NCI-H510A (cell line): ENCODE results near the gene SCARF2.
"Not testable (repeated sequence)": the region's sequence is repeated elsewhere in the genome, so short reads cannot be mapped to it uniquely, and the experiment has no call there.

ENCODE experiments used
- DNase-seq: peaks from one replicate; lab custom pipeline; 2025; lab: John Stamatoyannopoulos, UW

Gene SCARF2

DNA sequence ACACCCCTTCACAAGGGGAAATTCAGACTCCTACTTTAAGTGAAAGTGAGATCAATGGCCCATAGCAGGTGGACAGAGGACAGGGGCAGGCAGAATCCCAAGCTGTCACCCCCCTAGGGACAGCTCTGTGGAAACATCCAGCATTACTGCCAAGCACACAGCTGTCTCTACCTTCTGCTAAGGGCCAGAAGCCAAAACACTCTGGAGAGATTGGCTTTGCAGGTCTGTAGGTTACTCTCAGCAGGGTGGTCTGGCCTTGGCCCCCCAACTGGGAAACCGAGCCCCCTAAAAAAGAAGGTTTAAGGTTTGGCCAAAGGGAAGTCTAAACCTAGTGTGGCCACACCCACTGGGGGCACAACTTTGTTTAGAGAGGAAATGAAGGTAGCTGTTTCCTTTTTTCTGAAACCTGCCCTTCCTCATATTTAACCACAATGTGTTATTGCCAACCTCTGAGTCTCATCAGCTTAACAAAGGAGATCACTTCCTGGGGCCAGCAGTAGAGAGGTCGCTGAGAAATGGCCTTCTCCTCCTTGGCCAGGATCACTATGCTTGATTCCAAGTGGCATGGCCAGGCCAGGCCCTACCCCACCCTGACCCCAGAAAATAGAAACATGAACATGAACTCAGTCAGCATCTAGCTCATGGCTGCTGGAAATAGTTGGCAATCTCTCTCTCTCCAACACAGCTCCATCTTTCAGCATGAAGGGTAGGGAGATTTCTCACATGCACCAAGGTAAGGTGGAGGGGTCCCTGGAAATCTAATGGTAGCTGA, 25.9 kb upstream of the SCARF2 start:
- DNase-seq = no peak

DNA sequence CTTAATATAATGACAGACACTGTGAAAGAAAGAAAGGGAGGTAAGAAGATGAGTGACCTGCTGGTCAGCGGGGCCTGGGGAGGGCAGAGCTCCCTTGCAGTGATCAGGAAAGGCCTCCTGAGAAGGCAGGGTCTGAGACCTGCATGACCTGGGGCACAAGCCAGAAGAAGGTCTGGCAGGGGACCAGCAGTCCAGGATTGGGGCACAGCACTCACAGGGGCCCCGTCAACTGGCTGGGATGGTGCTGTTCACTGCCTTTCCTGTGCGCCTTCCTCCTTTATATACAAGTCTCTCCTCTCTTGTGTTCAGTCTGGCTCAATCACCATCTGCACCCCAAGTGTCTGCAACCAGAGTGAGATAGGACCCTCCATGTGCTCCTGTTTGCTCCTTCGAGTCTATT, 22.2 kb upstream of the SCARF2 start:
- DNase-seq = no peak

DNA sequence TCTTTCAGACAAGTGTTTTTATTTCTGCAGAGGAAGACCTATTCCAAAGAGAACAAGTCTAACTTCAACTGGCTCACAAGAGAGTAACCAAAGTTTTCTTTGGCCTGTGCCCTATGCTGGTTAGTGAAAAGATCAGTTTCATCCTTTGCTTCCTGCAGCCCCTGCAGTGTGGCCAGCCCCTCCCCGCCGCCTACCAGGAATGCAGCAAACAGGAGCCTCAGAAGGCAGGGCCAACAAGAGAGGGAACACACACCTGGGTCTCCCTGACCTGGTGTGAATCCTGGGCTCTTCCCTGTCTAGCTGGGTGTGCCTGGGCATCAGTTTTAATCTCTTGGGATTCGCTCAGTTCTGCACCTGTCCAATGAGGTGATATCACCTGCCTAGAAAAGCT, 21.5 kb upstream of the SCARF2 start:
- no peak for DNase-seq

DNA sequence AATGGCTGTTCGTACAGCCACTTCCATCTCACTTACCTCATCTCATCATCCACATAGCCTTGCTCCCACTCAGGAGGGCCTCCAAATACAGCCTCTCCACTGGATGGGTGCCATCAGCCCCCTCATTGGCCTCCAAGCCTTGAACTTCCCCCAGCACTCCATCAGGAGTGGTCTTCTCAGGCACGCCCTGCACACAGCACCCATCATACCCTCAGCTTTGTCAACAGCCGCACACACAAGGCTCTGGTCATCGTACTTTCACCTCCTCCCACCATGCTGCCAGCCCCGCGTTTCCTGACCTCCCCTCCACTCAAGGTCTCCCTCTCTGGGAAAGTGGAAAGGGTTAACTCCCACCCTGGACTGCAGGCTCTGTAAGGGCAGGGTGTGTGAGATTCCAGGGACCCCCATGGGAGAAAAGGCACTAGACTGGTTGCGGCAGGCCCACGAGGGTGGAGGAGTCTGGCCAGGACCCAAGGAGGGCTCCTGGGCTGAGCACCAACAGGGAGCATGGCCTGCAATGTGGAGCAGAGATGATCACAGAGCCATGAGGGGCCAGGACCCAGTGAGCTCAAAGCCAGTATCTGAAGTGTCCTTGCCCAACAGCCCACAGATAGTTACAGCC, 21.0 kb upstream of the SCARF2 start:
- no peak for DNase-seq

DNA sequence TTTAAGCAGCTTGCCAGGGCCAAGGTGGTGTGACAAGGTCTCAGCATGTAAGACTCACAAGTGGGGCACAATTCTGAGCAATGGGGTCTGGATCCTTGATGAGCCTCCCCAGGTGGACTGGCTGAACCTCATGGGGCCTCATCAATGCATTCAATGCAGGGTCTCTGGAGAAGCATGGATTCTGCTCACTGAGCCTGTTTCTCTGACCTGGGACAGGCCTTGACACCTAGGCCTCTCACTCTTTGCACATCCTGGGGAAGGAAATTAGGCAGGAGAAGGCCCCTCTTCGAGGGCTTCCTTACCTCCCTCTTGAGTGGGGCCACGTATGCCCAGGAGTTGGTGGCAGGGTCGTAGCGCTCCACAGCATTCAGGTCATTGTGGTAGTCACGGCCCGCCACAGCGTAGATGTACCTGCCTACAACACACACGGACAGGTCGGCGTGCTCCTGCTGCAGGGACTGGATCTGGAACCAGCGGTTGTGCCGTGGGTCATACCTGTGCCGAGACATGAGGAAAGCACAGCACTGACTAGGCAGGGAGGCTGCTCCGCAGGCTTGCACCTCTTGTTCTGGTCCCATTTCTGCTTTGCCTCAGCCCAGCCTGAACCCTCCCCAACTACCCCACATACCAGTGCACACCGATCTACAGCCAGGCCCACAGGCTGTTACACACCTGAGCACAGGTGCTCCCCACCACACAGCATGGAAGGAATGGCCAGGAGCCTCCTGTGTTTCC, 20.0 kb upstream of the SCARF2 start:
- DNase-seq = no peak

DNA sequence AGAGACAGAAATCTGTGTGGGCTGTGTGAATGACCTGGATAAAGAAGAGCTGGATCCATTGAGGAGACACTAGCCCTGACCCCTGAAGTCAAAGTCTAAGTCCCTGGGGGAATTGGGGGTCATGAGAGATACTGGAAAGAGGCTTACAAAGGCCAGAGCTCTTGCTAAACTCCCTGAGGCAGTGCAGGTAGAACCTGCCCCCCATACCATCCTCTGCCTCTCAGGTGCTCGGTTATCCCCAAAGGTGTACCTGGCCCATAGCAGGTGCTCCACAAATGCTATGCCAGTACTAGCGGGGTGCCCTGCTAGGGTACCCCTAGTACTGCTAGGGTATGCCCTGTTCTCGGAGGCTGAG, 19.1 kb upstream of the SCARF2 start:
- DNase-seq = no peak

DNA sequence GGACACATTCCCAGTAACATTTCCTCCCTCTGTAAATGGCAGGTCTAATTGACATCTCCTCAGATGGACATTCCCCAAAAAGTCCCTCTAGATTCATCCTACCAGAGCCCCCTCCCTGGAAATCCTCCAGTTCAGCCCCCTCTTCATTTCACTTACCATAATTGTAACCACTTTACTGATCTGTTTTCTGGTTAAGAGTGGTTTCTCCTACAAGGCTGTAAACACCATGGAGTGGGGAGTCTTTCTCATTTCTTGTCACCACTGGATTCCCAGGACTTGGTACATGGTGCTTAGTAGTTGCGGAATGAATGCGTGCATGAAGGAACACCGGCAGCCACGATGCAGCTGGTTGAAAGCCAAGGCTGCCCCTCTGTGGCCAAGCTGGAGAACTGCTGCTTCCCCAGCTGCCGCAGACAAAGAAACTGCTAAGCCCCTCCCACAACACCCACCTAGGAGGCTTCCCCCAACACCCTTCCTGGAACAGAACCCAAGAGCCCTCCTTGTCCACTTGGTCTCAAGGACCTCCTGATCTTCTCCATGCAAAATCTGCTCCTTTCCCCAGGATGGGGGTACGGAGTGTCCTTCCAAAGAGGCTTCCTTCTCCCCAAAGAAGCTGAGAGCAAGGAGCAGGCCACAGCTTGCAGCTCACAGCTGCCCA, 18.6 kb upstream of the SCARF2 start:
- DNase-seq = no peak

DNA sequence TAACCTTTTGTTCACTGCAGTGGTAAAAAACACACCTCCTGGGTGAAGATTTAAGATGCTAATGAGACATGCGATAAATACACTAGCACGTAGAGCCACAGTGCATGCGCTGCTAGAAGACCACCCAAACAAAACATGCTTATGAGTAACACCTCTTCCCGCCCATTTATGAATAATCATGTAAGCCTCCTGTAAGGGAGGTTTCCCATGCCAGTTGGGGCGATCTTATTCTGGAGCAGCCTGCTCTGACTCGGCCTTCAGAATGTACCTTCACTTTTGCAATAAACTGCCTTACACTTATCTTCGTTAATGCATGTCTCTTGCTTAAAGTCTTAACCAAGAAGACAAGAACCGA, 18.1 kb upstream of the SCARF2 start:
- no peak for DNase-seq

DNA sequence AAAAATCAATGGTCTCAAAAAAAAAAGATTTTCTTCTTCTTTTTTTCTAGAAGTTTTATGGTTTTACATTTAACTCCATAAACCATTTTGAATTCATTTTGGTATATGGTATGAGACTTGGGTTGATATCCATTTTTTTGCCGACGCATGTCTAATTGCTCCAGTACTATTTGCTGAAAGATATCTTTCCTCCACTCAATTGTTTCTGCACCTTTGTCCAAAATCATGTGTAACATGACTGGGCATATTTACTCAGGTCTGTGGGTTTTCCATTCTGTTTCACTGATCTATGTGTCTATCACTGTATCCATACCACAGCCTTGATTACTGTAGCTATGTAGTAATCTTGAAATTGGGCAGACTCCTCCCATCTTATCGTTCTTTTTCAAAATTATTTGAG, 15.6 kb upstream of the SCARF2 start:
- DNase-seq = no peak

DNA sequence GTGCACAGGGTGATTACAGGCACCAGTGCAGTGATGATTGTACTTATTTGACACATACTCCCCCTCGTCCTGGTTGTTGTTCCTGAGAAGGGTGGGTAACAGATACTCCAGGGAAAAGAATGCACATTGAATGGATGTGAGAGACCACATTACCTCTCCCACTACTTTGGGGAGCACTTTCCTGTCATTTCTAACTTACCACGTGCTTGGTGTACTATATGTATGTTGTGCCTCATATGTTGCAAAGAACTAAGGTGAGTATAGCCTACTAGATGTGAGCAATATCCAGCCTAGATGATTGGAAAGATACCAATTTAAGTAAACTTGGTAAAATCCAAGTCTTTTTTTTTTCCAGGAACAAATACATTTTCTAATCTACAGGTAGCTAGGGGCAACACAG, 14.3 kb upstream of the SCARF2 start:
- no peak for DNase-seq

DNA sequence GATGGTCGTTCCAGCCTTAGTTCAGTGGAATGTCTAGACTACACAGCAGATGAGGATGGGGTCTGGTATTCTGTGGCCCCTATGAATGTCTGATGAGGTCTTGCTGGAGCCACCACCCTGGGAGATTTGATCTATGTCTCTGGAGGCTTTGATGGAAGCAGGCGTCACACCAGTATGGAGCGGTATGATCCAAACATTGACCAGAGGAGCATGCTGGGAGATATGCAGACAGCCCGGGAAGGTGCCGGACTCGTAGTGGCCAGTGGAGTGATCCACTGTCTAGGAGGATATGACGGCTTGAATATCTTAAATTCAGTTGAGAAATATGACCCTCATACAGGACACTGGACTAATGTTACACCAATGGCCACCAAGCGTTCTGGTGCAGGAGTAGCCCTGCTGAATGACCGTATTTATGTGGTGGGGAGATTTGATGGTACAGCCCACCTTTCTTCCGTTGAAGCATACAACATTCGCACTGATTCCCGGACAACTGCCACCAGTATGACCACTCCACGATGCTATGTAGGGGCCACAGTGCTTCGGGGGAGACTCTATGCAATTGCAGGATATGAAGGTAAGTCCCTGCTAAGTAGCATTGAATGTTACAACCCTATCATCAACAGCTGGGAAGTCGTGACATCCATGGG, 13.6 kb upstream of the SCARF2 start:
- not testable (repeated sequence) for DNase-seq

DNA sequence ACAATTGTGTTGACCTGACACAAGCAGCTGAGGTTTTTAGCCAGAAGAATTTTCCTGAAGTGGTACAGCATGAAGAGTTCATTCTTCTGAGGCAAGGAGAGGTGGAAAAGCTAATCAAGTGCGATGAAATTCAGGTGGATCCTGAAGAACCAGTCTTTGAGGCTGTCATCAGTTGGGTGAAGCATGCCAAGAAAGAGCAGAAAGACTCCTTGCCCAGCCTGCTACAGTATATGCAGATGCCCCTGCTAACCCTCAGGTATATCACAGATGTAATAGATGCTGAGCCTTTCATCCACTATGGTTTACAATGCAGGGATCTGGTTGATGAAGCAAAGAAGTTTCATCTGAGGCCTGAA, 12.9 kb upstream of the SCARF2 start:
- DNase-seq = no peak

DNA sequence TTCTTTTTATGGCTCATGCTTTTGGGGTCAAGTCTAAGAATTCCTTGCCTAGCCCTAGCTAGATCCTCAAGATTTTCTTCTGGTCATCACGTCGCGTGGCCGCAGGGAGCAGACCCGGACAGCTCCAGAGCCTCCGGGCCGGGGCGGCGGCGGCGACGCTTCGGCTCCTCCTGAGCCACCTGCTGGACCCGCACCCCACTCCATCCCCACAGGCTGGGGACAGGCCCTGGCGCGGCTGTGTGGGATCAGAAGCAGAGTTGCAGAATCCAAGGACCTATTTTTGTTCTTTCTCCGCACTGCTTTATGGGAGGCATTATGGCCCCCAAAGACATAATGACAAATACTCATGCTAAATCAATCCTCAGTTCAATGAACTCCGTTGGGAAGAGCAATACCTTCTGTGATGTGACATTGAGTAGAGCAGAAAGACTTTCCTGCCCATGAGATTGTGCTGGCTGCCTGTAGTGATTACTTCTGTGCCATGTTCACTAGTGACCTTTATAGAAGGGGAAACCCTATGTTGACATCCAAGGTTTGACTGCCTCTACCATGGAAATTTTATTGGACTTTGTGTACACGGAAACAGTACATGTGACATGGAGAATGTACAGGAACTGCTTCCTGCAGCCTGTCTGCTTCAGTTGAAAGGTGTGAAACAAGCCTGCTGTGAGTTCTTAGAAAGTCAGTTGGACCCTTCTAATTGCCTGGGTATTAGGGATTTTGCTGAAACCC, 12.4 kb upstream of the SCARF2 start:
- DNase-seq = no peak

DNA sequence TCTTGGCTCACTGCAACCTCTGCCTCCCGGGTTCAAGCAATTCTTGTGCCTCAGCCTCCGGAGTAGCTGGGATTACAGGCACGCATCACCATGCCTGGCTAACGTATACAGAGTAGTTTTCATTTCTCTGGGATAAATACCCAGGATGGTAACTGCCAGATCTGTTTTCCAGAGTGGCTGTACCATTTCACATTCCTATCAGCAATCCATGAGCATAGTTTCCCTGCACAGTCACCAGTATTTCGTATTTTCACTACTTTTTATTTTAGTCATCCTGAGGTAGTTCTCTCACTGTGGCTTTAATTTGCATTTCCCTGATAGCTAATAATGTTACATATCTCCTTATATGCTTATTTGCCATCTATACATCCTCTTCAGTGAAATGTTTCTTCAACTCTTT, 11.0 kb upstream of the SCARF2 start:
- DNase-seq = no peak

DNA sequence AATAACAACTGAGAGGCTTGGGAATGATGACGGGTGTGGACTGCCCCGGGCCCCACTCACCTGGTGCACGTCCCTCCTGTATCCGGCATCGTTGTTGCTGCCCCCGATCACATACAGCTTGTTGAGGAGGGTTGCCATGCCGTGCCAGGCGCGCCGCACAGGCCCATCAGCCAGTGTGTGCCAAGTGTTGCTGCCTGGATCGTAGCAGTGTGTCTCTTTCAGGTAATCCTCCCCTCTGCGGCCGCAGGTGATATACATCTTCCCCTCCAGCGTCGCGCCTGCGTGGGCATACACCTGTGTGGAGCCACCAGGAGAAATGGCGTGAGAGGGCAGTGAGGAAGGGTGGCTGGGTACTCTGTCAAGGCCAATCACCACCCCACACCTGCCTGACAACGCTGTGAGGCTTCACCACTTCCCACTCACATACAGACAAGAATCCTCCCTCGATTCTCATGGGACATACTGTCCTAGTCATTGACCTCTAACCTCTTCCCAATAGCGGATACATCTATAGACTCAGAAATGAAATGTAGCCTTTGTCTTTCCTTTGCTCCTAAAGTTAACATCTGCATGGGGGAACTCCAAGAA, 8.9 kb upstream of the SCARF2 start:
- no peak for DNase-seq

DNA sequence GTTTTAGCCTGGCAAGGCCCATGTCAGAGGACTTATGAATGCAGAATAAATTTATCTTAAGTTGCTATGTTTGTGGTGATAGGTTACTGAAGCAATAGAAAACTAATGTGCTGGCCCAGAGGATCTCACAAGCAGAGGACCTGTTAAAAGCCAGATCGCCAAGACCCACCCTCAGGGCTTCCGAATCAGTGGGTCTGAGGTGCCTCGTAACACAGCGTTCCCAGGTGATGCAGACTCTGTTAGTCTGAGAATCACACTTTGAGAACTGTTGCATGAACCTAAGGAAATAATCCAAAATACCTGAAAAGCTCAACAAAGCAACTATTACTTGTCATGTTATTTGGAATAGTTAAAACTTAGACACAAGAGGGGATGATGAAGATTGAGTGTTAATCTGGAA, 6.7 kb upstream of the SCARF2 start:
- no peak for DNase-seq

DNA sequence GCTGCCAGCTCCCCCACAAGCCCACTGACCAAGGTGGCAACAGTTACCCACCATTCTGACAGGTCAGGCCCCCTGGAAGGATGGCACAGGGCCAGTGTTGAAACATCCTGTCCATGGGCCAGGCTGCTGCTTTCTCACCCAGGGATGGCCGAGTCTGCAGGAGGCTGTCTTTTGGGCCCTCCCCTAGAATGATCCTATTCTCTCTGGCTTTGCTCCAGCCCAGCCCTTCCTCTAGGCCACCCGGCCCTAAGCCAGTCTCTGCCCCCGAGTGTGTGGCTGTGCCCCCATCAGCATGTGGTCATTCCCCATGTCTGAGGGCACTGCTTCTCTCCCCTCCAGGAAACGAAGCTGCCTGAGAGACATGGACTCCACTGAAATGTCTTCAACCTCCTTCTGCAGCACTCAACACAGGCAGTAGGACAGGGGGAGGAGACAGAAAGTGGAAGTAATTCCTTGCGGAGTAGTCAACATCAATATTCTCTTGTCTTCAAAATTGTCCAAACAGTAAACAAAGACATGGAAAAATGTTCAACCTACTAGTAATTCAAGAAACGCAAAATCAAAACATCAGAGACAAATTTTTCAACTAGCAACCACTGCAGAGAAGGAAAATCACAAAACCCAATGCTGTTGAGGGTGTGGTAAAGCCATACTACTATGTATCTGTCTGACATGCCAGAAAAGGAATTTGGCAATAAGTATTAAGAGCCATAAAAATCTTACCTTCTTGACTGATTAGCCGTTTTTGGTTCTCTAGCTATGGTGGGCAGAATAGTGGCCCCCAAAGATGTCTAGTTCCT, 5.1 kb upstream of the SCARF2 start:
- no peak for DNase-seq

DNA sequence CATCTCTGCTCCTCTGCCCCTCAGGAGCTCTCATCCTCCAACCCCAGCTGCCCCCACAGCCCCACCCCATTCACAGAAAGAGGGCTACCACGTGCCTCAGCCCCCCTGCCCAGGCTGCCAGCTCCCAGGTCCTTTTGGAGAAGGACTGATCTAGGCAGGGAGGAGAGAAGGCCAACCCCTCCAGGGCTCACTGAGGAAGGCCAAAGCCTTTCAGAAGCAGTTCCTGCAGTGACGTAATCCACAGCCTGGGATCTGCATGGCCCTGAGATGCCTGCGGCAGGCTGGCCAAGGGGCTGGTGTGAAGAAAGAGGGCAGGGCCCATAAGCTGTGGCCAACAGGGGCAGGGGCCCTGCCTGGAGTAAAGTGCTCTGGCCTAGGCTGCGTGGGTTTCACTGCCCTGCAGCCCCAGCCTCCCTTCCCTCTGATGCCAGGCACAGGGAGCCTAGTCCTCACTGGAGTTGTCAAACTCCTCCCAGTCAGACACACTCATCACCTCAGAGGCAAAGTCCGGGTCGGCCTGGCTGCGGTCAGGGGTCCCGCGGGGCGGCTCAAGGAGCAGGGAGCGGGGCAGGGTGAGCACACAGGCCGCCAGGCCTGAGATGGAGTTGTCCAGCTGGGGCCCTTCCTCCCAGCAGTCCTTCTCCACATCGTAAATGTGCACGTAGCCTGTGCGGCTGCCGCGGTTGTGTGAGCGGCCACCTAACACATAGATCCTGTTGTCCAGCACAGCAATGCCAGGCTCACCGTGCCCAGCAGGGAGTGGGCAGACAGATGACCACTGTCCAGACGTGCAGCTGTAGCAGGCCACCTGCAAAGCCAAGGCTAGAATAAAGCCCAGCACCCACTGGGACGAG, 4.2 kb upstream of the SCARF2 start:
- DNase-seq = no peak
